Measurements from ENCODE around the gene RUNDC1. TPM values are rescaled to one million over a fixed set of nuclear protein-coding genes. Genes with fewer than 3 reads are reported as not detected.

Gene RUNDC1
- 6.8 TPM for total RNA-seq

DNA sequence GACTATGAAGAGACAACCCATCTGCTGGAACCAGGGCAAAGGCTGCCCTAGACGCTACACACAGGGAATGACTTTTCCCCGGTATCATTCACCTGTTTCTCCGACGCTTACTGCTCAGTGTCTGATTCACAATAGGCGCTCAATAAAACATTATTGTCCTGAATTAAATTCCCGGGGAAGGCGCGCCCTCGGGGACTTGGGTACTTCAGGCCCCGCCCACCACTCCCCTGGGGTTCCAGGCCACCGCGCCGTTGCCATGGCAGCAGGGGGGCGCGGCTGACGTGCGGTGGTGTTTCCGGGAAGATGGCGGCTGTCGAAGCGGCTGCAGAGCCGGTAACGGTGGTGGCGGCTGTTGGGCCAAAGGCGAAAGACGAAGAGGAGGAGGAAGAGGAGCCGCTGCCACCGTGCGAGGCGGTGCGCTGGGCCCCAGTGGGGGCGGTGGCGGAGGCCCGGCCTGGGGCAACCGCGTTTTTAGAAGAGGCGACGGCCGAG is at the start of gene RUNDC1:
Gene RUNDC1 (plus strand): TSS at position 292 of the 492 bp plus-strand sequence. CDS start 12 bp downstream, at position 304.
- Histone ChIP-seq H3K27ac (ENCODE audit: low read depth, low read length) (peak within 1 kb of the TSS; percentile 95), H3K4me1 (ENCODE audit: control insufficient read depth in 3 of 3, insufficient read depth in 3 of 3, low read length in 3 of 3) (peaks cover 28 to 42% (median 33%) of the 10 kb centered on the region in 3 donors), H3K9me3 (ENCODE audit: control insufficient read depth in 3 of 3, low read length in 3 of 3) (no peaks in the 10 kb centered on the region), H3K27me3 (ENCODE audit: control insufficient read depth in 3 of 3, insufficient read depth in 3 of 3, low read length in 3 of 3) (no peaks in the 10 kb centered on the region), H3K9ac (ENCODE audit: low read depth in 1 of 3, low read length in 3 of 3) (peak within 1 kb of the TSS; percentile 83 to 96 (median 90)), H3K4me3 (ENCODE audit: low read length in 3 of 3) (peak within 1 kb of the TSS; percentile 90 to 96 (median 94)), H3K36me3 (ENCODE audit: control insufficient read depth in 3 of 3, insufficient read depth in 3 of 3, low read length in 3 of 3) (peaks cover 0 to 6% (median 5%) of the 10 kb centered on the region in 3 donors)

- H3K4me1 ChIP-seq (ENCODE audit: control insufficient read depth in 3 of 3, insufficient read depth in 3 of 3, low read length in 3 of 3), result no peaks in the 10 kb centered on the region
- no peaks in the 10 kb centered on the region for H3K9me3 ChIP-seq (ENCODE audit: control insufficient read depth in 3 of 3, low read length in 3 of 3)
- peak overlapping the region in 1 of 3 donors; percentile 3 for H3K9ac ChIP-seq (ENCODE audit: low read depth in 1 of 3, low read length in 3 of 3)
Measured at GRCh38 chr17:42937712-42938596, 42.4 kb upstream of the RUNDC1 start.

DNA sequence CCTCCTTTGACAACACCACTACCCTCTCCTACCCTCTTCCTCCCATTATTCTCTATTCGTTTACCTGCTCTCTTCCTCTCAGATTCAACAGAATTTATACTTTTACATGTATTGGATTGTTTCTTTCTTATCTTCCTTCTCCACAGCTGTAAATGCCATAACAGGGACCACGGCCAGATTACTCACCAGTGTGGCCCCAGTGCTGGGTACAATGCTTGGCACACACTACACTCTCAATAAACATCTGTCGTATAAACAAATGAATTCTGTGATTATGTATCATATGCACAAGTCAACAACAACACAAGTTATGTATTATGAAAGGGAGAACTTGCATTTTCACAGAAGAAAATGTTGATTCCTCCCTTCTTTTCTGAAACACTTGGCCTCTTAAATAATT is 36.2 kb upstream of the RUNDC1 start:
- H3K9ac ChIP-seq (ENCODE audit: low read depth in 1 of 3, low read length in 3 of 3), result no peak overlapping the region
- no peak overlapping the region for H3K27ac ChIP-seq (ENCODE audit: low read depth, low read length)
- no peaks in the 10 kb centered on the region for H3K27me3 ChIP-seq (ENCODE audit: control insufficient read depth in 3 of 3, insufficient read depth in 3 of 3, low read length in 3 of 3)
- no peak overlapping the region for H3K4me3 ChIP-seq (ENCODE audit: low read length in 3 of 3)
- H3K36me3 ChIP-seq (ENCODE audit: control insufficient read depth in 3 of 3, insufficient read depth in 3 of 3, low read length in 3 of 3), result peaks cover 2 to 10% (median 4%) of the 10 kb centered on the region in 3 donors
- H3K9me3 ChIP-seq (ENCODE audit: control insufficient read depth in 3 of 3, low read length in 3 of 3), result no peaks in the 10 kb centered on the region
- H3K4me1 ChIP-seq (ENCODE audit: control insufficient read depth in 3 of 3, insufficient read depth in 3 of 3, low read length in 3 of 3), result no peaks in the 10 kb centered on the region

More at GRCh38 chr17:42937712-42938596, 42.4 kb upstream of the RUNDC1 start:
- Histone ChIP-seq H3K4me3 (ENCODE audit: low read length in 3 of 3) (no peak overlapping the region), H3K27ac (ENCODE audit: low read depth, low read length) (no peak overlapping the region), H3K36me3 (ENCODE audit: control insufficient read depth in 3 of 3, insufficient read depth in 3 of 3, low read length in 3 of 3) (no peaks in the 10 kb centered on the region), H3K27me3 (ENCODE audit: control insufficient read depth in 3 of 3, insufficient read depth in 3 of 3, low read length in 3 of 3) (no peaks in the 10 kb centered on the region)

- Histone ChIP-seq H3K27me3 (ENCODE audit: control insufficient read depth in 3 of 3, insufficient read depth in 3 of 3, low read length in 3 of 3) (no peaks in the 10 kb centered on the region), H3K4me1 (ENCODE audit: control insufficient read depth in 3 of 3, insufficient read depth in 3 of 3, low read length in 3 of 3) (no peaks in the 10 kb centered on the region), H3K36me3 (ENCODE audit: control insufficient read depth in 3 of 3, insufficient read depth in 3 of 3, low read length in 3 of 3) (peaks cover 17 to 29% (median 19%) of the 10 kb centered on the region in 3 donors), H3K9me3 (ENCODE audit: control insufficient read depth in 3 of 3, low read length in 3 of 3) (no peaks in the 10 kb centered on the region), H3K4me3 (ENCODE audit: low read length in 3 of 3) (no peak overlapping the region), H3K9ac (ENCODE audit: low read depth in 1 of 3, low read length in 3 of 3) (no peak overlapping the region), H3K27ac (ENCODE audit: low read depth, low read length) (no peak overlapping the region)
Measured at GRCh38 chr17:42946812-42947211, 33.6 kb upstream of the RUNDC1 start.

- peaks cover 37 to 54% (median 46%) of the 10 kb centered on the region in 3 donors for H3K36me3 ChIP-seq (ENCODE audit: control insufficient read depth in 3 of 3, insufficient read depth in 3 of 3, low read length in 3 of 3)
- H3K27ac ChIP-seq (ENCODE audit: low read depth, low read length), result no peak overlapping the region
- no peaks in the 10 kb centered on the region for H3K27me3 ChIP-seq (ENCODE audit: control insufficient read depth in 3 of 3, insufficient read depth in 3 of 3, low read length in 3 of 3)
- no peak overlapping the region for H3K9ac ChIP-seq (ENCODE audit: low read depth in 1 of 3, low read length in 3 of 3)
- no peak overlapping the region for H3K4me3 ChIP-seq (ENCODE audit: low read length in 3 of 3)
- H3K4me1 ChIP-seq (ENCODE audit: control insufficient read depth in 3 of 3, insufficient read depth in 3 of 3, low read length in 3 of 3), result no peaks in the 10 kb centered on the region
- H3K9me3 ChIP-seq (ENCODE audit: control insufficient read depth in 3 of 3, low read length in 3 of 3), result no peaks in the 10 kb centered on the region
Measured at GRCh38 chr17:42950044-42950783, 30.2 kb upstream of the RUNDC1 start.

GRCh38 chr17:42953669-42954068 is 26.7 kb upstream of the RUNDC1 start:
- no peak overlapping the region for H3K9ac ChIP-seq (ENCODE audit: low read depth in 1 of 3, low read length in 3 of 3)
- H3K4me3 ChIP-seq (ENCODE audit: low read length in 3 of 3), result no peak overlapping the region
- peaks cover 53 to 71% (median 66%) of the 10 kb centered on the region in 3 donors for H3K36me3 ChIP-seq (ENCODE audit: control insufficient read depth in 3 of 3, insufficient read depth in 3 of 3, low read length in 3 of 3)
- H3K27me3 ChIP-seq (ENCODE audit: control insufficient read depth in 3 of 3, insufficient read depth in 3 of 3, low read length in 3 of 3), result no peaks in the 10 kb centered on the region
- H3K9me3 ChIP-seq (ENCODE audit: control insufficient read depth in 3 of 3, low read length in 3 of 3), result no peaks in the 10 kb centered on the region
- no peak overlapping the region for H3K27ac ChIP-seq (ENCODE audit: low read depth, low read length)
- H3K4me1 ChIP-seq (ENCODE audit: control insufficient read depth in 3 of 3, insufficient read depth in 3 of 3, low read length in 3 of 3), result no peaks in the 10 kb centered on the region

DNA sequence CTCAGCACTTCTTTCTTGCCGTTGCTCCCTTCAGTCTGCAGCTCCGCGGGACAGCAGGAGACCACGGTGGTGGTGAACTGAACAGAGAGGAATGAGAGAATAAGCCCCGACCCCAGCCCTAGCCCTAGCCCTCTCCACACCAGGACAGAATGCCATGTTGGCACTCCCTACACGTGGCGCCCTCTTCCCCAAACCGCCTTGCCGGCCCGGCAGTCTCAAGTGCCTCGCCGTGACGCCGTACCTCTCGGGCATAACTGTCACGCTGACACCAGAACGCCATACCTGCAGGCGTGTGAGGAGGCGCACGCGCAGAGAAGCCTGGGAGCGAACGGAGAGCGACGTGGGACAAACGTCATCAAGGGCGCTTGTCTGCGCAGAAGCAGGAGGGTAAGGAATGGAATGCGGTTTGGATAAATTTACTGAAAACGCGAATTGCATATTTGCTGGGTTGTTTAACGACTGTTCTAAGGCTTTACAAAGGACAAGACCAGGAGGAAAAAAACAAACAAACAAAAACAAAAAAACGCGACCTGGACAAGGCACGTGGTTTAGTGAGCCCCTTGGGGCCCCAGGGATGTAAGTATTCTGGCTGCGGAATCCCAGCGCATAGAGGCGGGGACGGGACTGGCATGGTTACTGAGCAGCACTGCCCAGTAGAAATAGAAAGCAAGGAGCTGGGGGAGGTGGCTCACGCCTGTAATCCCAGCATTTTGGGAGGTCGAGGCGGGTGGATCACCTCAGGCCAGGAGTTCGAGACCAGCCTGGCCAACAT is 16.0 kb upstream of the RUNDC1 start, which contains the start of gene AARSD1:
Gene AARSD1 (minus strand): TSS at position 294 of the 772 bp plus-strand sequence. CDS start 14 bp downstream, at position 280.
- H3K27ac ChIP-seq (ENCODE audit: low read depth, low read length), result peak within 1 kb of the TSS; percentile 82
- no peaks in the 10 kb centered on the region for H3K9me3 ChIP-seq (ENCODE audit: control insufficient read depth in 3 of 3, low read length in 3 of 3)
- H3K36me3 ChIP-seq (ENCODE audit: control insufficient read depth in 3 of 3, insufficient read depth in 3 of 3, low read length in 3 of 3), result peaks cover 16 to 31% (median 27%) of the 10 kb centered on the region in 3 donors
- no peaks in the 10 kb centered on the region for H3K27me3 ChIP-seq (ENCODE audit: control insufficient read depth in 3 of 3, insufficient read depth in 3 of 3, low read length in 3 of 3)
- H3K4me1 ChIP-seq (ENCODE audit: control insufficient read depth in 3 of 3, insufficient read depth in 3 of 3, low read length in 3 of 3), result peaks cover 6 to 13% (median 7%) of the 10 kb centered on the region in 3 donors
- peak within 1 kb of the TSS; percentile 85 to 97 (median 97) for H3K4me3 ChIP-seq (ENCODE audit: low read length in 3 of 3)
- peak within 1 kb of the TSS; percentile 85 to 97 (median 93) for H3K9ac ChIP-seq (ENCODE audit: low read depth in 1 of 3, low read length in 3 of 3)

GRCh38 chr17:42967925-42968324 is 12.4 kb upstream of the RUNDC1 start:
- Histone ChIP-seq H3K27me3 (ENCODE audit: control insufficient read depth in 3 of 3, insufficient read depth in 3 of 3, low read length in 3 of 3) (no peaks in the 10 kb centered on the region), H3K9ac (ENCODE audit: low read depth in 1 of 3, low read length in 3 of 3) (no peak overlapping the region), H3K27ac (ENCODE audit: low read depth, low read length) (no peak overlapping the region), H3K36me3 (ENCODE audit: control insufficient read depth in 3 of 3, insufficient read depth in 3 of 3, low read length in 3 of 3) (no peaks in the 10 kb centered on the region), H3K9me3 (ENCODE audit: control insufficient read depth in 3 of 3, low read length in 3 of 3) (no peaks in the 10 kb centered on the region), H3K4me3 (ENCODE audit: low read length in 3 of 3) (no peak overlapping the region), H3K4me1 (ENCODE audit: control insufficient read depth in 3 of 3, insufficient read depth in 3 of 3, low read length in 3 of 3) (peaks cover 4 to 8% (median 7%) of the 10 kb centered on the region in 3 donors)

DNA sequence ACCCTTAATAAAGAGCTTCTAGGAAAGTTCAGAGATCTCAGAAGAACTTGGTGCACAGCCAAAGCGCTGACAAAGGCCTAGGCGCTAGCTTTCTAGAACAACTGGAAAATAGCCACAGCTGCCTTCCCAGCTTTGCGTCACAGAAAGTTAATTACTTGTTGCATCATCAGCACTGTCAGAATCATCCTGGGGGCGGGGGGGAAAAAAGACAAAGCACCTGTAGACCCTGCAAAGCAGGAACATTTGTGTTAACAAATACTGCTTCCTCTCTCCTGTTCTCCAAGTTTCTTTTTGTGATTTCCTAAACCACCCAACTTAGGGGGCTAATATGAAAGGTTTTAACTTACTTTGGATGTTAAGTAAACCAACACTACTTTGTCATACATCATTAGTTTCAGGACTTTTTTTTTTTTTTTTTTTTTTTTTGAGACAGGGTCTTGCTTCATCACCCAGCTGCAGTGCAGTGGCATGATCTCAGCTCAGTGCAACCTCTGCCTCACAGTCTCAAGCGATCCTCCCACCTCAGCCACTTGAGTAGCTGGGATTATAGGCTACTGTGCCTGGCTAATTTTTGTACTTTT is 11.3 kb upstream of the RUNDC1 start:
- Histone ChIP-seq H3K9me3 (ENCODE audit: control insufficient read depth in 3 of 3, low read length in 3 of 3) (no peaks in the 10 kb centered on the region), H3K27me3 (ENCODE audit: control insufficient read depth in 3 of 3, insufficient read depth in 3 of 3, low read length in 3 of 3) (no peaks in the 10 kb centered on the region), H3K9ac (ENCODE audit: low read depth in 1 of 3, low read length in 3 of 3) (no peak overlapping the region), H3K4me1 (ENCODE audit: control insufficient read depth in 3 of 3, insufficient read depth in 3 of 3, low read length in 3 of 3) (no peaks in the 10 kb centered on the region), H3K4me3 (ENCODE audit: low read length in 3 of 3) (no peak overlapping the region), H3K36me3 (ENCODE audit: control insufficient read depth in 3 of 3, insufficient read depth in 3 of 3, low read length in 3 of 3) (no peaks in the 10 kb centered on the region), H3K27ac (ENCODE audit: low read depth, low read length) (no peak overlapping the region)
